ENCODE results near the gene ABCD1. TPM values are rescaled to one million over a fixed set of nuclear protein-coding genes. Genes with fewer than 3 reads are reported as not detected.

Gene ABCD1
- total RNA-seq, 1 experiment from 2014 or later: 44.4 TPM

DNA sequence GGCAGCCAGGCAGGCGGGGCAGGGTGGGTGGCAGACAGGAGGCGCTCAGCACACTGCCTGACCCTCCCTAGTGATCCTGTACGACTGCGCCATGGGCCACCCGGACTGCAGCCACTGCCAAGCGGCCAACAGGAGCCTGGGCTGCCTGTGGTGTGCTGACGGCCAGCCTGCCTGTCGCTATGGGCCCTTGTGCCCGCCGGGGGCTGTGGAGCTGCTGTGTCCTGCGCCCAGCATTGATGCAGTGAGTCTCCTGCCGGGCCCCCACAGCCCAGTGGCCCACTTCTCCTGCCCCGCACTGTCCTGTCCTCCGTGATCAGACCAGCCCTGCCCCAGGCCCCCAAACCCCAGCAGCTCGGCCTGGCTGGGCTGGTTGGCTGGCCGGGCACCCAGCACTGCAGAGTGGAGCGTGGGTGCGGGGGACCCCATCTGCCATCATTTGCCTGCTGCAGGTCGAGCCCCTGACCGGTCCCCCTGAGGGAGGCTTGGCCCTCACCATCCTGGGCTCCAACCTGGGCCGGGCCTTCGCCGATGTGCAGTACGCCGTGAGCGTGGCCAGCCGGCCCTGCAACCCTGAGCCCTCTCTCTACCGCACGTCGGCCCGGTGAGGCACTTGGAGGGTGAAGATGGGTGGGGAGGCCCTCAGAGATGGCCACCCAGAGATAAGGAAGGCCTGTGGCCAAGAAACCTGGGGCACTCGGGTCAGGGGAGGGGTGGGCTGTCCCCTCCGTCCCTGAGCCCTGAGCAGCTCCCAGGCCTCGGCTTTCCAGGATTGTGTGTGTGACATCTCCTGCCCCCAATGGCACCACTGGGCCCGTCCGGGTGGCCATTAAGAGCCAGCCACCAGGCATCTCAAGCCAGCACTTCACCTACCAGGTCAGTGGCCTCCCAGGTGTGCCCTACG, 47.0 kb downstream of the ABCD1 start:
- H2AFZ ChIP-seq (ENCODE audit: low read length): no peak overlapping the region
- H3K4me1 ChIP-seq (ENCODE audit: insufficient read depth, low read length): peaks cover 4% of the 10 kb centered on the region
- ATAC-seq (no peak), DNase-seq (no peak)
- no peaks in the 10 kb centered on the region for H4K20me1 ChIP-seq (ENCODE audit: low read length)
- H3K9me3 ChIP-seq (ENCODE audit: low read length): no peaks in the 10 kb centered on the region
- H3K79me2 ChIP-seq (ENCODE audit: low read length): peaks cover 6% of the 10 kb centered on the region
- H3K27me3 ChIP-seq (ENCODE audit: low read length): no peaks in the 10 kb centered on the region
- no peak overlapping the region for H3K27ac ChIP-seq (ENCODE audit: low read length)
- H3K9ac ChIP-seq (ENCODE audit: low read length): no peak overlapping the region
- H3K9me2 ChIP-seq (replicated peaks; ENCODE audit: low read length): no peaks in the 10 kb centered on the region
- BruUV-seq (replicated peaks): no TSS peak
- CTCF ChIA-PET: no interaction called here
- POLR2A ChIA-PET (ENCODE audit: unreplicated experiment): no interaction called here
- intact Hi-C loops (cut with micrococcal nuclease): no loop called here
- H3K4me3 ChIP-seq (ENCODE audit: low read length): no peak overlapping the region
- TF ChIP-seq EZH2 (IDR thresholded peaks at IDR 0.05; ENCODE audit: low read length, unreplicated experiment) (no peak), EZH2phosphoT487 (IDR thresholded peaks at IDR 0.05; ENCODE audit: borderline replicate concordance, low read length) (no peak)
- TF ChIP-seq, protein P1, sequence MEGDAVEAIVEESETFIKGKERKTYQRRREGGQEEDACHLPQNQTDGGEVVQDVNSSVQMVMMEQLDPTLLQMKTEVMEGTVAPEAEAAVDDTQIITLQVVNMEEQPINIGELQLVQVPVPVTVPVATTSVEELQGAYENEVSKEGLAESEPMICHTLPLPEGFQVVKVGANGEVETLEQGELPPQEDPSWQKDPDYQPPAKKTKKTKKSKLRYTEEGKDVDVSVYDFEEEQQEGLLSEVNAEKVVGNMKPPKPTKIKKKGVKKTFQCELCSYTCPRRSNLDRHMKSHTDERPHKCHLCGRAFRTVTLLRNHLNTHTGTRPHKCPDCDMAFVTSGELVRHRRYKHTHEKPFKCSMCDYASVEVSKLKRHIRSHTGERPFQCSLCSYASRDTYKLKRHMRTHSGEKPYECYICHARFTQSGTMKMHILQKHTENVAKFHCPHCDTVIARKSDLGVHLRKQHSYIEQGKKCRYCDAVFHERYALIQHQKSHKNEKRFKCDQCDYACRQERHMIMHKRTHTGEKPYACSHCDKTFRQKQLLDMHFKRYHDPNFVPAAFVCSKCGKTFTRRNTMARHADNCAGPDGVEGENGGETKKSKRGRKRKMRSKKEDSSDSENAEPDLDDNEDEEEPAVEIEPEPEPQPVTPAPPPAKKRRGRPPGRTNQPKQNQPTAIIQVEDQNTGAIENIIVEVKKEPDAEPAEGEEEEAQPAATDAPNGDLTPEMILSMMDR (conservative IDR thresholded peaks at IDR 0.05; ENCODE audit: low read depth, low read length): no peak
- H3K4me2 ChIP-seq (ENCODE audit: low read length): no peak overlapping the region
- no peaks in the 10 kb centered on the region for H3F3A ChIP-seq (ENCODE audit: low read length, unreplicated experiment)
- H3K36me3 ChIP-seq (ENCODE audit: low read depth, low read length): peaks cover 2% of the 10 kb centered on the region; the same call in 1 of the 2 replicates

DNA sequence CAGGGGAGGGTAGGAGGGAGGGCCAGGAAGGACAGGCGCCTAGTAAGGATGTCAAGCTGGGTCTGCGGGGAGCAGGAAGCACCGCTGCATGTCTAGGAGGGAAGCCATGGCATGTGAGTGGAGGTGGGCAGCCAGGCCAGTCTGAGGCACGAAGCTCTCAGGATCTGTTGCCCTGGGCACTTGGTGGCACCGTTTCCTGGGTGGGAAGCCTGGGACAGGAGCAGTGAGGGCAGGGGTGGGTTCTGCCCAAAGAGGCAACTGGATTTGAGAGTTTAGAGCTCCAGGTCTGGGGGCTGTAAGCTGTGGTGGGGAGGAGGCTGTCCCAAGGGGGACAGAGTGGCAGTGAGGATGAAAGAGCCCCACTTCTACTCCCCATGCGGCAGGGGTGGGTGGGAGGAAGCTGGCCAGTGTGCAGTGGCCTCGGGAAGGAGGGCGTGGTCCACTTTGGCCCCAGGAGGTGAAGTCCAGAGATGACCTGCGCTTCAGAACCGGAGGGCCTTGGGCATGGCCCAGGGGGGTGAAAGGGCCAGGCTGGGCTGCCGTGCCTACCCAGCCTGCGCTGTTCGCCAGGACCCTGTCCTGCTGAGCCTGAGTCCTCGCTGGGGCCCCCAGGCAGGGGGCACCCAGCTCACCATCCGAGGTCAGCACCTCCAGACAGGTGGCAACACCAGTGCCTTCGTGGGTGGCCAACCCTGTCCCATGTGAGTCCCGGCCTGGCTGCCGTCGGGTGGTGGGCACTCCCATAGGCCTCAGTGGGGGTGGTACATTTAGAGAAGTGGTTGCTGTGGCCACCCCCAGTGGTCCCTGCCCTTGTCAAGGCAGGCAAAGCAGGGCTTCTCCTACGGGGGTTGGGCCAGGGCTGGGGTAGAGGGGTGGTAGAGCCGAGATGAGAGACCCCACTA, 47.9 kb downstream of the ABCD1 start:
- Histone ChIP-seq H3K9ac (ENCODE audit: low read length) (no peak overlapping the region), H3K9me3 (ENCODE audit: low read length) (no peaks in the 10 kb centered on the region), H3K4me1 (ENCODE audit: insufficient read depth, low read length) (no peaks in the 10 kb centered on the region), H3K36me3 (ENCODE audit: low read depth, low read length) (peaks cover 2% of the 10 kb centered on the region; the same call in 1 of the 2 replicates), H3F3A (ENCODE audit: low read length, unreplicated experiment) (no peaks in the 10 kb centered on the region), H3K79me2 (ENCODE audit: low read length) (no peaks in the 10 kb centered on the region), H2AFZ (ENCODE audit: low read length) (no peak overlapping the region), H3K9me2 (replicated peaks; ENCODE audit: low read length) (no peaks in the 10 kb centered on the region), H4K20me1 (ENCODE audit: low read length) (no peaks in the 10 kb centered on the region), H3K27ac (ENCODE audit: low read length) (no peak overlapping the region), H3K4me2 (ENCODE audit: low read length) (no peak overlapping the region), H3K4me3 (ENCODE audit: low read length) (no peak overlapping the region), H3K27me3 (ENCODE audit: low read length) (no peaks in the 10 kb centered on the region)
- intact Hi-C loops (cut with micrococcal nuclease): no loop called here
- no peak for ATAC-seq
- TF ChIP-seq EZH2 (IDR thresholded peaks at IDR 0.05; ENCODE audit: low read length, unreplicated experiment): no peak
- TF ChIP-seq EZH2phosphoT487 (IDR thresholded peaks at IDR 0.05; ENCODE audit: borderline replicate concordance, low read length): no peak
- ChIA-PET CTCF (no interaction called here), POLR2A (ENCODE audit: unreplicated experiment) (no interaction called here)
- DNase-seq: no peak
- no TSS peak for BruUV-seq (replicated peaks)

DNA sequence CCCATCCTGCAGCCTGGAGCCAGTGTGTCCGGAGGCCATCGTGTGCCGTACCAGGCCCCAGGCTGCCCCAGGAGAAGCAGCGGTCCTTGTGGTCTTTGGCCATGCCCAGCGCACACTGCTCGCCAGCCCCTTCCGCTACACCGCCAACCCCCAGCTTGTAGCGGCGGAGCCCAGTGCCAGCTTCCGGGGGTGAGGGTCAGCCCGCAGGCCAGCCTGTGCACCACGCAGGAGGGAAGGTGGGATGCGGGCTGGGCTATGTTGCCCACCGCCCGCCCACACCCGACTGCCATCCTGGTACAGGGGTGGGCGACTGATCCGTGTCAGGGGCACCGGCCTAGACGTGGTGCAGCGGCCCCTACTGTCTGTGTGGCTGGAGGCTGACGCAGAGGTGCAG, 48.6 kb downstream of the ABCD1 start:
- ATAC-seq (no peak), DNase-seq (no peak)
- no TSS peak for BruUV-seq (replicated peaks)
- ChIA-PET POLR2A (ENCODE audit: unreplicated experiment) (no interaction called here), CTCF (no interaction called here)
- TF ChIP-seq EZH2 (IDR thresholded peaks at IDR 0.05; ENCODE audit: low read length, unreplicated experiment) (no peak), EZH2phosphoT487 (IDR thresholded peaks at IDR 0.05; ENCODE audit: borderline replicate concordance, low read length) (no peak)
- TF ChIP-seq, protein P1 (conservative IDR thresholded peaks at IDR 0.05; ENCODE audit: low read depth, low read length): no peak
- no peaks in the 10 kb centered on the region for H3K9me2 ChIP-seq (replicated peaks; ENCODE audit: low read length)
- peaks cover 2% of the 10 kb centered on the region; the same call in 1 of the 2 replicates for H3K36me3 ChIP-seq (ENCODE audit: low read depth, low read length)
- H3K9me3 ChIP-seq (ENCODE audit: low read length): no peaks in the 10 kb centered on the region
- intact Hi-C loops (cut with micrococcal nuclease): no loop called here
- H2AFZ ChIP-seq (ENCODE audit: low read length): no peak overlapping the region
- no peak overlapping the region for H3K27ac ChIP-seq (ENCODE audit: low read length)
- no peak overlapping the region for H3K4me2 ChIP-seq (ENCODE audit: low read length)
- no peaks in the 10 kb centered on the region for H4K20me1 ChIP-seq (ENCODE audit: low read length)
- no peak overlapping the region for H3K4me3 ChIP-seq (ENCODE audit: low read length)
- no peaks in the 10 kb centered on the region for H3K27me3 ChIP-seq (ENCODE audit: low read length)
- no peak overlapping the region for H3K9ac ChIP-seq (ENCODE audit: low read length)
- no peaks in the 10 kb centered on the region for H3K79me2 ChIP-seq (ENCODE audit: low read length)
- H3K4me1 ChIP-seq (ENCODE audit: insufficient read depth, low read length): no peaks in the 10 kb centered on the region
- no peaks in the 10 kb centered on the region for H3F3A ChIP-seq (ENCODE audit: low read length, unreplicated experiment)
